Smooth muscle cell (in vitro differentiated cells): ENCODE data around the gene CASZ1. TPM values are rescaled to one million over a fixed set of nuclear protein-coding genes. Genes with fewer than 3 reads are reported as not detected.

Experiments used
- DNase-seq: peaks from one replicate; lab custom pipeline; 2025; ENCODE audit not compliant: unreplicated experiment; lab: John Stamatoyannopoulos, UW
- H2AFZ ChIP-seq: fragments of 200-600 bp; sonication (generic); 2 replicates; pipeline ENCODE4 v1.6.0; 2016; ENCODE audit warnings: antibody characterized with exemption, low read depth, mild to moderate bottlenecking
- H3F3A ChIP-seq: fragments of 200-600 bp; sonication (generic); 2 replicates; pipeline ENCODE4 v1.6.0; 2017; ENCODE audit warnings: antibody characterized with exemption, low read depth
- H3K27ac ChIP-seq: fragments of 200-600 bp; sonication (generic); 2 replicates; pipeline ENCODE4 v1.5.1; 2016; ENCODE audit warnings: low read depth, mild to moderate bottlenecking
- H3K27me3 ChIP-seq: fragments of 200-600 bp; sonication (generic); 2 replicates; pipeline ENCODE4 v1.6.1; 2016; ENCODE audit warnings: low read depth, mild to moderate bottlenecking
- H3K36me3 ChIP-seq: fragments of 200-600 bp; sonication (generic); 2 replicates; pipeline ENCODE4 v1.5.1; 2016; ENCODE audit warnings: low read depth
- H3K4me1 ChIP-seq: fragments of 200-600 bp; sonication (generic); 2 replicates; pipeline ENCODE4 v1.5.1; 2016; ENCODE audit warnings: low read depth
- H3K4me2 ChIP-seq: fragments of 200-600 bp; sonication (generic); 2 replicates; pipeline ENCODE4 v1.6.0; 2016; ENCODE audit warnings: mild to moderate bottlenecking
- H3K4me3 ChIP-seq: fragments of 200-600 bp; sonication (generic); 2 replicates; pipeline ENCODE4 v1.5.1; 2016; ENCODE audit warnings: mild to moderate bottlenecking
- H3K79me2 ChIP-seq: fragments of 200-600 bp; sonication (generic); 2 replicates; pipeline ENCODE4 v1.6.0; 2016; ENCODE audit warnings: low read depth, mild to moderate bottlenecking
- H3K9ac ChIP-seq: fragments of 200-600 bp; sonication (generic); 2 replicates; pipeline ENCODE4 v1.6.0; 2016; ENCODE audit warnings: low read depth
- H3K9me3 ChIP-seq: fragments of 200-600 bp; sonication (generic); replicated peaks from 2 replicates; pipeline ENCODE4 v1.5.1; 2016; ENCODE audit warnings: low read depth
- H4K20me1 ChIP-seq: fragments of 200-600 bp; sonication (generic); 2 replicates; pipeline ENCODE4 v1.6.0; 2016; ENCODE audit warnings: low read depth
- WGBS: methylation state at CpG from one replicate; pipeline ENCODE4 v1.1.7; 2016; ENCODE audit warnings: low lambda C conversion rate; 5-methylcytosine and 5-hydroxymethylcytosine counted together
- polyA plus RNA-seq: library from polyadenylated mRNA; unstranded; fragments of >200 nt; fragmentation: Nextera tagmentation; extraction: Ambion mirVana; gene quantifications from 2 replicates; pipeline ENCODE4 v1.2.1, GENCODE V29; 2016
- total RNA-seq: library from RNA; depleted of rRNA; stranded (reverse); fragments of >200 nt; gene quantifications from 2 replicates; pipeline ENCODE4 v1.2.3, GENCODE V29; 2014
- TF ChIP-seq, protein P1 (sequence below): fragments of 200-600 bp; sonication (generic); IDR thresholded peaks from 2 replicates; pipeline ENCODE4 v1.5.1; 2017; ENCODE audit warnings: borderline replicate concordance, mild to moderate bottlenecking, antibody characterized with exemption; ENCODE audit not compliant: insufficient read depth, poor library complexity, severe bottlenecking

CASZ1 gene
- total and polyA plus RNA-seq, 2 experiments from 2014 or later: 0.70 to 1.9 TPM

GRCh38 chr1:10839188-10839770 is 42.8 kb upstream of the CASZ1 start:
- Histone ChIP-seq H3K27ac (no peak overlapping the region), H3F3A (no peaks in the 10 kb centered on the region), H3K36me3 (no peaks in the 10 kb centered on the region), H3K27me3 (peaks cover 20% of the 10 kb centered on the region), H3K9me3 (no peaks in the 10 kb centered on the region), H3K4me2 (no peak overlapping the region), H3K79me2 (no peaks in the 10 kb centered on the region), H2AFZ (no peak overlapping the region), H3K4me3 (no peak overlapping the region), H4K20me1 (no peaks in the 10 kb centered on the region), H3K9ac (no peak overlapping the region), H3K4me1 (peaks cover 15% of the 10 kb centered on the region)
- WGBS: 66% methylated on average over 9 of the region's 9 CpGs
- DNase-seq: no peak
- TF ChIP-seq, protein P1, sequence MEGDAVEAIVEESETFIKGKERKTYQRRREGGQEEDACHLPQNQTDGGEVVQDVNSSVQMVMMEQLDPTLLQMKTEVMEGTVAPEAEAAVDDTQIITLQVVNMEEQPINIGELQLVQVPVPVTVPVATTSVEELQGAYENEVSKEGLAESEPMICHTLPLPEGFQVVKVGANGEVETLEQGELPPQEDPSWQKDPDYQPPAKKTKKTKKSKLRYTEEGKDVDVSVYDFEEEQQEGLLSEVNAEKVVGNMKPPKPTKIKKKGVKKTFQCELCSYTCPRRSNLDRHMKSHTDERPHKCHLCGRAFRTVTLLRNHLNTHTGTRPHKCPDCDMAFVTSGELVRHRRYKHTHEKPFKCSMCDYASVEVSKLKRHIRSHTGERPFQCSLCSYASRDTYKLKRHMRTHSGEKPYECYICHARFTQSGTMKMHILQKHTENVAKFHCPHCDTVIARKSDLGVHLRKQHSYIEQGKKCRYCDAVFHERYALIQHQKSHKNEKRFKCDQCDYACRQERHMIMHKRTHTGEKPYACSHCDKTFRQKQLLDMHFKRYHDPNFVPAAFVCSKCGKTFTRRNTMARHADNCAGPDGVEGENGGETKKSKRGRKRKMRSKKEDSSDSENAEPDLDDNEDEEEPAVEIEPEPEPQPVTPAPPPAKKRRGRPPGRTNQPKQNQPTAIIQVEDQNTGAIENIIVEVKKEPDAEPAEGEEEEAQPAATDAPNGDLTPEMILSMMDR: no peak

- no peak overlapping the region for H3K9ac ChIP-seq
- no peak overlapping the region for H3K4me2 ChIP-seq
- H3K79me2 ChIP-seq: no peaks in the 10 kb centered on the region
- no peaks in the 10 kb centered on the region for H3F3A ChIP-seq
- no peaks in the 10 kb centered on the region for H3K9me3 ChIP-seq
- H2AFZ ChIP-seq: no peak overlapping the region
- H3K27me3 ChIP-seq: peaks cover 22% of the 10 kb centered on the region
- 80% methylated on average over 11 of the region's 11 CpGs for WGBS
- DNase-seq: no peak
- peaks cover 15% of the 10 kb centered on the region for H3K4me1 ChIP-seq
- no peak overlapping the region for H3K4me3 ChIP-seq
- no peak overlapping the region for H3K27ac ChIP-seq
- H3K36me3 ChIP-seq: no peaks in the 10 kb centered on the region
- no peaks in the 10 kb centered on the region for H4K20me1 ChIP-seq
- TF ChIP-seq, protein P1: no peak
Measured at GRCh38 chr1:10838541-10838940, 42.1 kb upstream of the CASZ1 start.

DNA sequence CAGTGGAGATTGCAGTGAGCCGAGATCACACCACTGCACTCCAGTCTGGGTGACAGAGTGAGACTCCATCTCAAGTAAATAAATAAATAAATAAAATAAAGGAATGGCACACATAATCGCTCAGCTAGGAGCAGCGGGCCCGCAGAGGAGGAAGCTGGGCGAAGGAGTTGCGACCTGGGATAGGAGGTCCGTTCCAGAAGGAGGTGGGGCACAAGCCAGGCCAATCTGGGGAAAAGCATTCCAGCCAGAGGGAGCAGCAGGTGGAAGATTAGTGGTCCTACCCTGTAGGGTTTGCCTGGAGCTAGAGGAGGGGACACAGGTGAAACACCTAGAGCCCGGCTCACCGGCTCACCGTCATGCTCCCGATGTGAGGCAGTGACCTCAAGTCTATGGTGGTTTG is 40.3 kb upstream of the CASZ1 start:
- no peak for DNase-seq
- 76% methylated on average over 11 of the region's 11 CpGs for WGBS
- H3F3A ChIP-seq: no peaks in the 10 kb centered on the region
- peaks cover 22% of the 10 kb centered on the region for H3K27me3 ChIP-seq
- no peak overlapping the region for H3K27ac ChIP-seq
- H3K4me2 ChIP-seq: no peak overlapping the region
- no peak overlapping the region for H3K4me3 ChIP-seq
- no peak overlapping the region for H2AFZ ChIP-seq
- no peaks in the 10 kb centered on the region for H3K9me3 ChIP-seq
- peaks cover 15% of the 10 kb centered on the region for H3K4me1 ChIP-seq
- TF ChIP-seq, protein P1: no peak
- no peaks in the 10 kb centered on the region for H3K79me2 ChIP-seq
- no peak overlapping the region for H3K9ac ChIP-seq
- no peaks in the 10 kb centered on the region for H3K36me3 ChIP-seq
- H4K20me1 ChIP-seq: no peaks in the 10 kb centered on the region

DNA sequence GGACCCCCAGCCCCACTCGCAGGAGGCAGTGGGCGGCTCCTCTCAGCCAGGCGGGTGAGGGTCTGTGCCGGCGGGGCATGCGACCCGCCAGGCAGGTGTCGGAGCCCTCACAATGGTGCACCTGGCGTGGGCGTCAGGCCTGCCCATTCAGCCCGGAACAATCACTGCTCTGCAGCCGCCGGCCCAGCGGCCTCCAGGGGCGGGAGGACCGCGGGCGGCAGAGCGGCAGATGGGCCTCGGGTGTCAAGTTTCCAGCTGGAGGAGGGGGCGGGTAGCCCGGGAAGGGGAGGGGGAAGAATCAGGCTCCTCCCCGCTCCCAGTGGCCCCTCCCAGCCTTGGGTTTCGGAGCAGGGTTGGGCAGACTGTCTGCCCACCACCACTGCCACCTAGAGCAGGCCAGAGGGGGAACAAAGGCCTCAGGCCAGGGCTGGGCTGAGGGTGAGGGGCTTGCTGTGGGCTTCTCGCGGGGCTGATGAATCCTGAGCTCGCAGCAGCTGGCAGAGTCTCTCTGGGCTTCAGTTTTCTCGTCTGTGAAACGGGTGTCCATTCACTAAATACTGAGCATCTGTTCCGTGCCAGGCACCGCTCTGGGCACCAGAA is 39.5 kb upstream of the CASZ1 start:
- Histone ChIP-seq H3K4me2 (peak overlapping the region; percentile 57), H3K27me3 (peaks cover 22% of the 10 kb centered on the region), H3K4me3 (no peak overlapping the region), H4K20me1 (no peaks in the 10 kb centered on the region), H3K9me3 (no peaks in the 10 kb centered on the region), H3K27ac (no peak overlapping the region), H3K79me2 (no peaks in the 10 kb centered on the region), H3F3A (no peaks in the 10 kb centered on the region), H3K9ac (no peak overlapping the region), H3K4me1 (peaks cover 15% of the 10 kb centered on the region), H3K36me3 (no peaks in the 10 kb centered on the region), H2AFZ (no peak overlapping the region)
- 23% methylated on average over 18 of the region's 31 CpGs for WGBS
- DNase-seq: no peak
- TF ChIP-seq, protein P1: no peak
